GM12864 (cell line): ENCODE results near the gene HERPUD2.
"Not testable (repeated sequence)": the region's sequence is repeated elsewhere in the genome, so short reads cannot be mapped to it uniquely, and the experiment has no call there.

ENCODE experiments used
- DNase-seq: peaks from one replicate; pipeline ENCODE4 v3.0.0-alpha.2; 2011; ENCODE audit warnings: low read depth
- H3K4me3 ChIP-seq: 2 replicates; pipeline ENCODE4 v1.5.1; 2011; ENCODE audit warnings: mild to moderate bottlenecking, low read depth, low read length, control low read depth
- TF ChIP-seq, protein P1 (sequence below): IDR thresholded peaks from 2 replicates; pipeline ENCODE4 v1.5.1; 2011; ENCODE audit warnings: low read depth, mild to moderate bottlenecking, moderate library complexity, low read length, control low read depth, inconsistent platforms; ENCODE audit errors: missing control alignments

Gene HERPUD2

DNA sequence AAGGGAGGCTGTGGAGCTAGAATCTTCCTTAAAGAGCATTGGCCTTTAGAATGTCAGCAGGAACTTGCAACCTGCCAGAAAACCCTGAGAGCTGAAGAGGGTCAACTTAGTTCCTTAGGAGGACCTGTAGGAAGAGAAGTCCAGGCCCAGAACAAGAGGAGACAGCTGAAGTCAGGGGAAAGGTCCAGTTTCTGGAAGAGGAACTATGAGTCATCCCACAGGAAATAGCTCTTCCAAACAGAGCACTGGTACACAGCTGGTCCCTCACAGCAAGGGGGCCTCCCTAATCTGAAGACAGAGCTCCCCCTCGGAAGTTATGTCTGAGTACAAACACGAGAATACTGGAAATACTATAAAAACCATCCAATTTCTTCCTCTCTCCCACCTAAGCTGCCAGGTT lies 98.9 kb downstream of the HERPUD2 start:
- no peak for DNase-seq
- H3K4me3 ChIP-seq = no peak overlapping the region
- TF ChIP-seq, protein P1, sequence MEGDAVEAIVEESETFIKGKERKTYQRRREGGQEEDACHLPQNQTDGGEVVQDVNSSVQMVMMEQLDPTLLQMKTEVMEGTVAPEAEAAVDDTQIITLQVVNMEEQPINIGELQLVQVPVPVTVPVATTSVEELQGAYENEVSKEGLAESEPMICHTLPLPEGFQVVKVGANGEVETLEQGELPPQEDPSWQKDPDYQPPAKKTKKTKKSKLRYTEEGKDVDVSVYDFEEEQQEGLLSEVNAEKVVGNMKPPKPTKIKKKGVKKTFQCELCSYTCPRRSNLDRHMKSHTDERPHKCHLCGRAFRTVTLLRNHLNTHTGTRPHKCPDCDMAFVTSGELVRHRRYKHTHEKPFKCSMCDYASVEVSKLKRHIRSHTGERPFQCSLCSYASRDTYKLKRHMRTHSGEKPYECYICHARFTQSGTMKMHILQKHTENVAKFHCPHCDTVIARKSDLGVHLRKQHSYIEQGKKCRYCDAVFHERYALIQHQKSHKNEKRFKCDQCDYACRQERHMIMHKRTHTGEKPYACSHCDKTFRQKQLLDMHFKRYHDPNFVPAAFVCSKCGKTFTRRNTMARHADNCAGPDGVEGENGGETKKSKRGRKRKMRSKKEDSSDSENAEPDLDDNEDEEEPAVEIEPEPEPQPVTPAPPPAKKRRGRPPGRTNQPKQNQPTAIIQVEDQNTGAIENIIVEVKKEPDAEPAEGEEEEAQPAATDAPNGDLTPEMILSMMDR = no peak

DNA sequence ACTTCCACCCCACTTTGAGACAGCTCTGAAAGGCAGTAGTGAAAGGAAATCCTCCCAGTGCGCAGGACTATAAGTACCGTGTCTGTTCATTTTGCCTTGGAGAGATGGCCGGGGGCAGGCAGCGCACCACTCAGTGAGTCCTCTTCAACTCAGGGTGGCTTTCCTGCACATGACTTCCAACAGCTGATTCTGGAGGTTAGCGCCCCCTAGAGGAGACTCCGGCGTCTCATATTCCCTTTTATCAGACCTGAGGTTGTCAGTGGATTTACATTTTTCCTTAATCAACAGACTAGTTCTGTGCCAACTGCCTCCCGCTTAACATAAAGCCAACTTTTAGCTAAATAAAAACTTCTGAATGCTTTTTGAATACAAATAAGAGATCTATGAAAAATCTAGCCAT lies 101.0 kb downstream of the HERPUD2 start:
- DNase-seq = no peak
- no peak overlapping the region for H3K4me3 ChIP-seq

DNA sequence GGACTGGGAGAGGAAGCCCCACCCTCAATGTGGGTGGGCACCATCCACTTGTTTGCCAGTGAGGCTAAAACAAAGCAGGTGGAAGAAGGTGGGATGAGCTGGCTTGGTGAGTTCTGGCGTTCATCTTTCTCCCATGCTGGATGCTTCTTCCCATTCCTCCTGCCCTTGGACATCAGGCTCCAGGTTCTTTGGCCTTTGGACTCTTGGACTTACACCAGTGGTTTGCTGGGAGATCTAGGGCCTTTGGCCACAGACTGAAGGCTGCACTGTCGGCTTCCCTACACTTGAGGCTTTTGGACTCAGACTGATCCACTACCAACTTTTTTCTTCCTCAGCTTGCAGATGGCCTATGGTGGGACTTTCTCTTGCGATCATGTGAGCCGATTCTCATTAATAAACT lies 106.3 kb downstream of the HERPUD2 start:
- TF ChIP-seq, protein P1 = no peak
- no peak overlapping the region for H3K4me3 ChIP-seq
- DNase-seq = no peak

More for the DNA sequence above, 101.0 kb downstream of the HERPUD2 start:
- TF ChIP-seq, protein P1 = peak; percentile 61

DNA sequence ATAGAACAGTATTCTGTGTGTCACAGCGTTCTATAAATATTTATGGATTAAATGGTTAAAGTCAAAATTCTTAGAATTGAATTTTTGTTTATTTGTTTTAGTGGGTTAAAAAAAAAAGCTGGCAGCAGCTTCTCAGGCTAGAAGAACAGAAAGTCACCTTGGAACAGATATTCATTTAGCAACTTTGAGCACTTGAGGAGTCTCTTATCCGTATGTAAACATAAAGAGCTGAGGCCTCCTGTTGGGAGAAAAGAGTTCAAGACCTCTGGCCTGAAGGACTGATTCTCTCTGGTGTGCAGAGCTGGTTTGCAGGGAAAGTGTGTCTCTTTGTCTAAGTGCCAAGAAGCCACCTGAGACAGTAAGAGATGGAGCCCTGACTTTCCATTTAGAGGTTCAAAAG lies 109.9 kb downstream of the HERPUD2 start:
- no peak for DNase-seq
- TF ChIP-seq, protein P1 = no peak
- H3K4me3 ChIP-seq = no peak overlapping the region

DNA sequence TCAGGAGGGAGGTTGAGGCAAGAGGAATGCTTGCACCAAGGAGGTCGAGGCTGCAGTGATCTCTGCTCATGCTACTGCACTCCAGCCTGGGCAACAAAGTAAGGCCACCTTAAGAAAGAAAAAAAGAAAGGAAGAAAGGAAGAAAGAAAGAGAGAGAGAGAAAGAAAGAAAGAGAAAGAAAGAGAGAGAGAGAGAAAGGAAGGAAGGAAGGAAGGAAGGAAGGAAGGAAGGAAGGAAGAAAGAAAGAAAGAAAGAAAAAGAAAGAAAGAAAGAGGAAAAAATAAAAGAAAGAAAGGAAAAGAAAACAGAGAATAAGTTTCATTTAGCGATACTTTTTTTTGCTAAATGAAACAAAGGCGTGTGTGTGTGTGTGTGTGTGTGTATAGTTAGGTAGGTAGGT lies 110.4 kb downstream of the HERPUD2 start:
- not testable (repeated sequence) for DNase-seq

More for the DNA sequence above, 110.4 kb downstream of the HERPUD2 start:
- not testable (repeated sequence) for H3K4me3 ChIP-seq
